Loucy (cell line): Measurements from ENCODE around the gene ADORA2A.

Experiments
- H2AFZ ChIP-seq: fragments of 200-600 bp; sonication (generic); 2 replicates; pipeline ENCODE4 v1.6.0; 2016; ENCODE audit warnings: antibody characterized with exemption, mild to moderate bottlenecking, low read length, moderate library complexity
- H3F3A ChIP-seq: fragments of 200-600 bp; 2 replicates; pipeline ENCODE4 v1.6.0; 2016; ENCODE audit warnings: antibody characterized with exemption, low read depth, mild to moderate bottlenecking
- H3K27me3 ChIP-seq: fragments of 200-600 bp; sonication (generic); 2 replicates; pipeline ENCODE4 v1.6.1; 2014; ENCODE audit warnings: low read length, mild to moderate bottlenecking; ENCODE audit not compliant: insufficient read depth, poor library complexity, severe bottlenecking
- H3K36me3 ChIP-seq: fragments of 200-600 bp; sonication (generic); 2 replicates; pipeline ENCODE4 v1.6.1; 2016; ENCODE audit warnings: low read length; ENCODE audit not compliant: insufficient read depth
- H3K4me1 ChIP-seq: fragments of 200-600 bp; sonication (generic); 2 replicates; pipeline ENCODE4 v1.5.1; 2014; ENCODE audit warnings: low read length, mild to moderate bottlenecking; ENCODE audit not compliant: insufficient read depth, poor library complexity, severe bottlenecking
- H3K4me2 ChIP-seq: fragments of 200-600 bp; sonication (generic); 2 replicates; pipeline ENCODE4 v1.6.0; 2014; ENCODE audit warnings: antibody characterized with exemption, low read length, low read depth, mild to moderate bottlenecking; ENCODE audit not compliant: poor library complexity, severe bottlenecking
- H3K4me3 ChIP-seq: fragments of 200-600 bp; sonication (generic); 2 replicates; pipeline ENCODE4 v1.5.1; 2014; ENCODE audit warnings: low read length, mild to moderate bottlenecking, mixed read lengths; ENCODE audit not compliant: poor library complexity, severe bottlenecking
- H3K79me2 ChIP-seq: fragments of 200-600 bp; sonication (generic); 2 replicates; pipeline ENCODE4 v1.6.1; 2014; ENCODE audit warnings: low read length; ENCODE audit not compliant: insufficient read depth
- H3K9ac ChIP-seq: fragments of 200-600 bp; sonication (generic); 2 replicates; pipeline ENCODE4 v1.6.0; 2014; ENCODE audit warnings: mild to moderate bottlenecking, low read depth, low read length, moderate library complexity; ENCODE audit not compliant: poor library complexity, severe bottlenecking
- H3K9me2 ChIP-seq: fragments of 200-600 bp; sonication (generic); replicated peaks from 2 replicates; pipeline ENCODE4 v1.6.1; 2016; ENCODE audit warnings: low read depth, low read length, mixed read lengths
- H3K9me3 ChIP-seq: fragments of 200-600 bp; sonication (generic); 2 replicates; pipeline ENCODE4 v1.6.1; 2014; ENCODE audit warnings: mild to moderate bottlenecking, antibody characterized with exemption, low read length, low read depth; ENCODE audit not compliant: insufficient read depth
- H4K20me1 ChIP-seq: fragments of 200-600 bp; sonication (generic); 2 replicates; pipeline ENCODE4 v1.6.0; 2014; ENCODE audit warnings: antibody characterized with exemption, low read length, mild to moderate bottlenecking; ENCODE audit not compliant: insufficient read depth, poor library complexity, severe bottlenecking
- EZH2phosphoT487 ChIP-seq: fragments of 200-600 bp; IDR thresholded peaks from 2 replicates; pipeline ENCODE4 v1.6.1; 2018; ENCODE audit warnings: antibody characterized with exemption, mild to moderate bottlenecking, moderate library complexity, borderline replicate concordance
- TF ChIP-seq, protein P1 (sequence below): fragments of 200-600 bp; sonication (generic); conservative IDR thresholded peaks from 2 replicates; pipeline ENCODE4 v1.5.1; 2014; ENCODE audit warnings: mild to moderate bottlenecking, antibody characterized with exemption, low read length

ADORA2A gene

DNA sequence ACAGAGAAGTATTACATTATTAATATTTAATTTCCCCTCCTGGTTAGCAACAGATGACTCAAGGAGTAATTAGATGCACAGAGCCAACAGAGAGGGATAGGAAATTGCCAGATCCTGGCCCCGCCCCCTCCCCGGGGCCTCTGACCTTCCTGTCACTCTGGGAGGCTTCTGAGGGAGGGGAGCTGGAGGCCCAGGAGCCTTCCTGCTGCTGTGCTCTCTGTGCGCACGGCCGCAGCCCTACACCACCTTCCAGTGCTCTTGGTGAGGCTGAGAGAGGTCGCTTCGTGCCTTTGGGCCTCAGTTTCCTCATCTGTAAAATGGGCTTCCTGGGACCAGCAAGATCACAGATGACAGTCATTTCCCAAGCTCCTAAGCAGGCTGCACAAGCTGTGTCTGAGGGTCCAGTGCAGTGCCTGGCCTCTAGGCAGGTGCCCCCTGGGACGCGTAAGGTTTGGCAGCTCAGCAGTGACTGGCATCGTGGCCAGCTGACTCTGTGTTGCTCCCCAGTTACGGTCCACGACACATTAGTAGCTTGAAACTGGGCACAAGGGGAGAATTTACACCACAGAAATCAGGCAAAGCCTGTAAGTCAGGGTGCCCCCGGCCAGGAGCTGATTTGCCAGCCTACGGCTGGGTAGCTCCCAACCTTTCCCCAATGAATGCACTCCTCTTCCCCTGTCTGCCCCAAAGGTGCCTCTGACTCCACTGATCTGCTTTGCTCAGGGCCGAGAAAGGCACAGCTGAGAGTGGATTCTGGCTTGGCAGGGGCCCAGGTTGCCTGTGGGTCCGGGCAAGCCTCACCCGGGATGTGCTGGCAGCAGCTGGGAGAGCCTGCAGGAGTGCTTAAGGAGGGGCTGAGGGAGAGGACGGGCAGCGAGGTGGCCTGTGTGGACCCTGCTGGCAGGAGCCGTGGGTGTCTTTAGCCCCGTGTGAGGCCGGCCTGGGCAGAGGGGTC, 2.3 kb downstream of the ADORA2A start:
- Histone ChIP-seq H3K79me2 (peaks cover 45% of the 10 kb centered on the region), H3K4me2 (peak overlapping the region; percentile 74), H3F3A (peaks cover 16% of the 10 kb centered on the region)

GRCh38 chr22:24430431-24431308, 3.3 kb downstream of the ADORA2A start:
- Histone ChIP-seq H3K36me3 (no peaks in the 10 kb centered on the region), H3K4me2 (no peak overlapping the region), H3K27me3 (no peaks in the 10 kb centered on the region), H3K9me2 (no peaks in the 10 kb centered on the region), H3K9me3 (no peaks in the 10 kb centered on the region), H2AFZ (no peak overlapping the region), H3K4me3 (no peak overlapping the region), H3F3A (peaks cover 20% of the 10 kb centered on the region), H3K79me2 (peaks cover 46% of the 10 kb centered on the region), H4K20me1 (no peaks in the 10 kb centered on the region), H3K4me1 (peaks cover 97% of the 10 kb centered on the region), H3K9ac (peak overlapping the region; percentile 53)
- no peak for TF ChIP-seq EZH2phosphoT487
- TF ChIP-seq, protein P1, sequence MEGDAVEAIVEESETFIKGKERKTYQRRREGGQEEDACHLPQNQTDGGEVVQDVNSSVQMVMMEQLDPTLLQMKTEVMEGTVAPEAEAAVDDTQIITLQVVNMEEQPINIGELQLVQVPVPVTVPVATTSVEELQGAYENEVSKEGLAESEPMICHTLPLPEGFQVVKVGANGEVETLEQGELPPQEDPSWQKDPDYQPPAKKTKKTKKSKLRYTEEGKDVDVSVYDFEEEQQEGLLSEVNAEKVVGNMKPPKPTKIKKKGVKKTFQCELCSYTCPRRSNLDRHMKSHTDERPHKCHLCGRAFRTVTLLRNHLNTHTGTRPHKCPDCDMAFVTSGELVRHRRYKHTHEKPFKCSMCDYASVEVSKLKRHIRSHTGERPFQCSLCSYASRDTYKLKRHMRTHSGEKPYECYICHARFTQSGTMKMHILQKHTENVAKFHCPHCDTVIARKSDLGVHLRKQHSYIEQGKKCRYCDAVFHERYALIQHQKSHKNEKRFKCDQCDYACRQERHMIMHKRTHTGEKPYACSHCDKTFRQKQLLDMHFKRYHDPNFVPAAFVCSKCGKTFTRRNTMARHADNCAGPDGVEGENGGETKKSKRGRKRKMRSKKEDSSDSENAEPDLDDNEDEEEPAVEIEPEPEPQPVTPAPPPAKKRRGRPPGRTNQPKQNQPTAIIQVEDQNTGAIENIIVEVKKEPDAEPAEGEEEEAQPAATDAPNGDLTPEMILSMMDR, result no peak

More for the DNA sequence above, 2.3 kb downstream of the ADORA2A start:
- peaks cover 92% of the 10 kb centered on the region for H3K4me1 ChIP-seq
- TF ChIP-seq, protein P1, result no peak
- TF ChIP-seq EZH2phosphoT487, result no peak
- no peak overlapping the region for H2AFZ ChIP-seq
- H3K27me3 ChIP-seq, result no peaks in the 10 kb centered on the region
- H3K9me2 ChIP-seq, result no peaks in the 10 kb centered on the region
- H3K9me3 ChIP-seq, result no peaks in the 10 kb centered on the region
- no peaks in the 10 kb centered on the region for H3K36me3 ChIP-seq
- H4K20me1 ChIP-seq, result no peaks in the 10 kb centered on the region
- peak overlapping the region; percentile 68 for H3K4me3 ChIP-seq
- peak overlapping the region; percentile 68 for H3K9ac ChIP-seq

DNA sequence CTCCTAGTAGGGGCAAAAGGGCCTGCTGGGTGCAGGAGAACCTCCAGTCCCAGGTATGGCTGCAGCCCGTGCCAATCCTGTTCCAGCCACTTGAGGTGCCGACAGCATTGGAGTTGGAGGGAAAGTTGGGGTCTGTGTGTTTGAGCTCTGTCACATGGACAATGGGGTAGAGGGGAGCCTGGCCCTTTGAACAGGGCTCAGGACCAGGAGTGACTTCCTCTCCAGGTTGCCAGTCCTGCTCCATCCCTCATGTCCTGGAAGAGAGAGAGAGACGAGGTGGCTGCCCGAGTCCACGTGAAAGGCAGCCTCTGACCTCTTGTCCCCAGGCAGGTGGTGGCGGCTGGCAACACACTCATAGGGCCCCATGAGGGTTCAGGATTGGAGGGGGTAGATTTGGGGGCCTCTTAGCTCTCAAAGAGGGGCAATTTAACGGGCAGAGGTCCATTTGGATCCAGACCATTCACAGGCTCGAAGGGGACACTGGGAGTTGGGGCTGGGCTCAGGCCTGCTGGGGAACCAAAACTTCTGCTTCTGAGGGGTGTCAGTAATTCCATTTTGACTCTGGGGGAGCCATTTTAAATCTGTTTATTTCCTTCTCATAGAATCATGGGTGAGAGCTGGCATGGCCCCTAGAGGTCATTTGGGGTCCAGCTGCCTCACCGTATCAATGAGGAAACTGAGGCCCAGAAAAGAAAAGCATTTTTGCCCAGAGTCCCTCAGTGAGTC, 4.1 kb downstream of the ADORA2A start:
- H3F3A ChIP-seq, result peaks cover 20% of the 10 kb centered on the region
- H3K4me3 ChIP-seq, result no peak overlapping the region
- no peaks in the 10 kb centered on the region for H3K9me2 ChIP-seq
- no peaks in the 10 kb centered on the region for H4K20me1 ChIP-seq
- no peaks in the 10 kb centered on the region for H3K9me3 ChIP-seq
- peaks cover 54% of the 10 kb centered on the region for H3K79me2 ChIP-seq
- no peaks in the 10 kb centered on the region for H3K27me3 ChIP-seq
- peak overlapping the region; percentile 68 for H3K9ac ChIP-seq
- H3K4me1 ChIP-seq, result peaks cover 97% of the 10 kb centered on the region
- no peaks in the 10 kb centered on the region for H3K36me3 ChIP-seq
- peak overlapping the region; percentile 82 for H3K4me2 ChIP-seq
- no peak overlapping the region for H2AFZ ChIP-seq
- TF ChIP-seq, protein P1, result no peak; the same call in 1 of the 2 replicates
- no peak for TF ChIP-seq EZH2phosphoT487
